D341Med (cell line): ENCODE data around the gene ZNF469.
"Not testable (repeated sequence)": the region's sequence is repeated elsewhere in the genome, so short reads cannot be mapped to it uniquely, and the experiment has no call there.

Source experiments
- DNase-seq: peaks from one replicate; pipeline ENCODE4 v3.0.0; 2012; ENCODE audit warnings: low spot score

Gene ZNF469

DNA sequence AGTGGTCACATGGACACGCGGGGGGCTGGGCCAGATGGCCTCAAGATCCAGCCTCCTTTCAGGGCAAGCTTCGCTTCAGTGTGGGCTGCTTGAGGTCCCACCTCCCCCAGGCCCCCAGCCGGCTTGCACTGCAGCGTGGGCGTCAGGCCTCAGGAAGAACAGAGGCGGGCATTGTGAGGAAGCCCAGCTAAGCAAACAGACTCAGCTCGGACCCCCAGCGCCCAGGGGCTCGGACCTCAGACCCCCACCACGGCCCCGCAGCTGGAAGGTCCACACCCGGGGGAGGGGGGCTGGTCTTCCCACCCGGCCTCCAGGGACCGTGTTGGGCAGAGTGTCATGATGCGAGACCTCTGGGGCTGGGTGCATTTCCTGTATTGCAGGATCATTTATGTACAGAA is 24.7 kb upstream of the ZNF469 start:
- no peak for DNase-seq

DNA sequence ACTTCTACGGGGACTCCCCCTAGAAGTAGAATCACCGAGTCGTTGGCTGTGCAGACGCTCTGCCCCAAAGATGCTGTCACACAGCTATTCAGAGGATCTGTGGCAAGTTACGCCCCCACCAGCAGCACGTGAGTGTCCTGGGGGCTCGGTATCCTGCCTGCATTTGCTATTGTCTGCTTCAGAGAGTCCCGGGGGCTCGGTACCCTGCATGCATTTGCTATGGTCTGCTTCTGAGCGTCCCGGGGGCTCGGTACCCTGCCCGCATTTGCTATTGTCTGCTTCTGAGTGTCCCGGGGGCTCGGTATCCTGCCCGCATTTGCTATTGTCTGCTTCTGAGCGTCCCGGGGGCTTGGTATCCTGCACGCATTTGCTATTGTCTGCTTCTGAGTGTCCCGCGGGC is 23.8 kb upstream of the ZNF469 start:
- no peak for DNase-seq

DNA sequence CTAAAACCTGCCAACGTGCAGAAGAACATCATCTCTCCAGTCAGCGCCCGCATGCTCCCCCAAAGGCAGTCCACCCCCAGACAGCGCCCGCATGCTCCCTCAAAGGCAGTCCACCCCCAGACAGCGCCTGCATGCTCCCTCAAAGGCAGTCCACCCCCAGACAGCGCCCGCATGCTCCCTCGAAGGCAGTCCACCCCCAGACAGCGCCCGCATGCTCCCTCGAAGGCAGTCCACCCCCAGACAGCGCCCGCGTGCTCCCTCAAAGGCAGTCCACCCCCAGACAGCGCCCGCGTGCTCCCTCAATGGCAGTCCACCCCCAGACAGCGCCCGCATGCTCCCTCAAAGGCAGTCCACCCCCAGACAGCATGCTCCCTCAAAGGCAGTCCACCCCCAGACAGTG is 22.4 kb upstream of the ZNF469 start:
- DNase-seq: not testable (repeated sequence)

DNA sequence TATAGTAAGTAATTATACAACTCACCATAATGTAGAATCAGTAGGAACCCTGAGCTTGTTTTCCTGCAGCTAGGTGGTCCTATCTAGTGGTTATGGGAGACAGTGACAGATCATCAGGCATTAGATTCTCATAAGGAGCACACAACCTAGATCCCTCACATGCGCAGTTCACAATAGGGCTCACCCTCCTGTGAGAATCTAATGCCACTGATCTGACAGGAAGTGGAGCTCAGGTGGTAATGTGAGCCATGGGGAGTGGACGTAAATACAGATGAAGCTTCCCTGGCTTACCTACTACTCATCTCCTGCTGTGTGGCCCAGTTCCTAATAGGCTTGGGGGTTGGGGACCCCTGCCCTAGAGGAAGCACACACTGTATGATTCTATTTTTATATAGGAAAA is 21.8 kb upstream of the ZNF469 start:
- no peak for DNase-seq

DNA sequence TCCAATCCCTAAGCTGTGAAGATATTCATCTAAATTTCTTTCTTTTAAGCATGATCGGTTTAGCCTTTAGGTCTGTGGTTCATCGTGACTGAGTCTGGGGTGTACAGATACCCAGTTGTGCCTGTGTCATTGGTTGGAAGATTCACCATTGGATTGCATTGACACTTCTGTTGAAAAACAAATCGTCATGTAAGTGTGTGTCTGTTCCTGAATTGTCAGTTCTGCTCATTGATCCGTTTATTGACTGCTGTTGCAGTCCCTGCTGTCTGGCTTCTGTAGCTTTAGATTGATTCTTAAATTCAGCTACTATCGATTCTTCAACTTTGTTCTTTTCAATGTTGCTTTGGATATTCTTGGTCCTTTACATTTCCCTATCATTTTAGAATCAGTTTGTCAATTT is 21.0 kb upstream of the ZNF469 start:
- DNase-seq: no peak

DNA sequence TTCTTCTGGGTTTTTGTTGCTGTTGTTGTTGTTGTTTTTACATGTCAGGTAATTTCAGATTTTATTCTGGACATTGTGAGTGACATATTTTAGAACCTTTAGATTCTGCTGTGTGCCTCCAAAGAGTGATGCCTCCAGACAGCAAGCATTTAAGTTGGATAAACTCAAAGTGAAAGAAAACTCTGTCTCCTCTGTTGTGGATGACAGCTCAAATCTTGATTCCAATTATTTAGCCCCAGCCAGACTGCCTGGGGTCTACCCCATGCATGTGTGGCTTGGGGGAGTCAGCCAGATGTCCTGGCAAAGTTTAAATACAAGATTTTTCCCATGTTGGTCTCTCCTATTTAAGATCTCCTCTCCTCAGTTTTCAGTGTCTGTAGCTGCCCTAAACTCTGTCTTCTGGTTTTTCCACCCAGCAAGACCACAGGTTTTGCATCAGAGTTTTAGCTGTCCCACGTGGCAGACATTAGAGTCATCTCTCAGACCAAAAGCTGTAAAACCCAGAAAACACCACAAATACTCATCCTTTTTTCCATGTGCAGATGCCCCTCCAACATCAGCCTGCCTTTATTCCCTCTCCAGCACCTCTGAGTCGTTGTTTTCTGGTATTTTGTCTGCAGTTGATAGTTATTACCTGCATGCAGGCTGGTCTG is 19.4 kb upstream of the ZNF469 start:
- no peak for DNase-seq

DNA sequence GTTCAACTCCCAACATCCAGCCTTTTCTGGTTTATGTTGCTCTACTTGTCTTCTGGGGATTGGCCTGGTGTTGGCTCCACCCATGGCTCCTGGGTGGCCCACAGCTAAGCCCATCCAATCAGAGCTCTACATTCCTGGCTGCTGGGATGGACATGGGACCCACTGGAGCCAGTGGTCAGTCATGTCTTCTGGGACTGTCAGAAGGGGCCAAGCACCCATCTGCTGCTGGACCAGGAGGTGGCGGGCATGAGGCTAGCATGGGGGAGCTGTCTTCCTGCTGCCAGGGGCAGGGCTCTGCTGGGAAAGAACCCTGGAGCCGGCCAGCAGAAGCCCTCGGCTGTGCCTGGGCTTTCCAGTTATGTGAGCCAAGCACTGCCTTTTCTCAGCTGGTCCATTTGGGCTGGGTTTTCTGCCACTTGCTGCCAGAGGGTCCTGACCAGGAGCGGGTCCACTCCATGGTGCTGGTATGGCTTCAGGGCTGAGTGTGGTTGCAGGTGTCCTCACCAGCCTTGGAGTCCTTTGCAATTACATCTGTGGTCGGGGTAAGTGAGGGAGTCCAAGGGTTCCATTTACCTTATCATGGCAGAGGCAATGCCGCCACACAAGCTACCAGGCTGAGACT is 17.4 kb upstream of the ZNF469 start:
- DNase-seq: no peak

DNA sequence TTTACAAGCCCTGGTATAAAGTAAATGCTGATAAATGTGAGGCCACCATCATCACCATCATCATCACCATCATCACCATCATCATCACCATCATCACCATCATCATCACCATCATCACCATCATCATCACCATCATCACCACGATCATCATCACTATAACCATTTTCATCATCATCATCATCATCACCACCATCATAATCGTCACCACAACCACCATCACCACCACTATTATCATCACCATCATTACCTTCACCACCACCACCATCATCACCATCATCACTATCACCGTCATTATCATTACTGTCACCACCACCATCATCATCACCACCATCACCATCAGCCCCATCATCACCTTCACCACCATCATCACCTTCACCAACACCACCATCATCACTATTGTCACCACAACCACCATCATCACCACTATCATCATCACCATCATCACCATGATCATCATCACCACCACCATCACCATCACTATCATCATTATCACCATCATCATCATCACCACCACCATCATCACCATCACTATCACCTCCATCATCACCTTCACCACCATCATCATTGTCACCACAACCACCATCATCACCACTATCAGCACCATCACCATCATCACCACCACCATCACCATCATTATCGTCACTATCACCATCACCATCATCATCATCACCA is 16.6 kb upstream of the ZNF469 start:
- DNase-seq: no peak

DNA sequence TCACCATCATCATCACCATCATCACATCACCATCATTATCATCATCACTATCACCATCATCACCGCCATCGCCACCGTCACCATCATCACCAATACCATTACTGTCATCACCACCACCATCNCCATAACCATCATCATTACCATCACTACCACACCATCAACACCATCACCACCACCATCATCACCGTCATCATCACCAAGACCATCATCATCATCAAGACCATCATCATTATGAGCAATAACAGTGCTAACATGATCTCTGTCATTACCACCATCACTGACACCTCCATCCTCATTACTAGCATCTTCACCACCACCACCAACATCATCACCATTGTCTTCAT is 16.1 kb upstream of the ZNF469 start:
- no peak for DNase-seq

DNA sequence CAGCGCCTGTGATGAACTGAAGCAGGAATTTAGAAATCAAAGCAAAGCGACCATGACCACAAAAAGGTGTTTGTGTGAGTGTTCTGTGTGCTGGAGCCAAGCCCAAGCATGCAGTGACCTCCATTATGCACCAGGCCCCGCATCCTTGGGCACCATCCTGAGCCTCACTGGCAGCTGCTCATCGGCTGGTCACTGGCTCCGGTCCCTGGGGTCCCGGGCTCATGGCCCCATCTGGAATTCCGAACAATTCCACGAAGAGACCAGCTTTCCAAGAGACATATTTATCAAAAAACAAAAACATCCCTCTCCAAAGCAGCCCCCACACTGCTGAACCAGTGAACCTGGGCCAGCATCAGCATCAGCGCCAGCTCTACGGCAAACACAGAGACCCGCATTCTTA is 15.2 kb upstream of the ZNF469 start:
- DNase-seq: no peak

DNA sequence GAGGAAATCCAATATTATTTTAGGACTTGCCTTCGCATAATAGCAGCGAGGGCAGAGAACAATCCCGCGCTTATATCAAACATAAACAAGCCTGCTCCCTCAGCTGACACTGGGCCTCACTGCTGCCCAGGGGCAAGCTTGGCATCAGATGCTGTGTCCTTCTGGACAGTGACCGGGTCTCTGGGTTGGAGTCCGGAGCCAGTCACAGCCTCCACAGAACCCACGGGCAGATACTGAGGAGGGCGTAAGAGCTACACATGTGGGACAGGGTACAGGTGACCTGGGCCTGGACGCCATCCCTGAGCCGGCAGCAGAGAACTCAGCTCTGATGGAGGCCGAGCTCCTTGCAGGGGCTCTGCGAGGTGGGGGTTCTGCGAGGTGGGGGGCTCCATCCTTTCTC is 14.7 kb upstream of the ZNF469 start:
- DNase-seq: no peak

DNA sequence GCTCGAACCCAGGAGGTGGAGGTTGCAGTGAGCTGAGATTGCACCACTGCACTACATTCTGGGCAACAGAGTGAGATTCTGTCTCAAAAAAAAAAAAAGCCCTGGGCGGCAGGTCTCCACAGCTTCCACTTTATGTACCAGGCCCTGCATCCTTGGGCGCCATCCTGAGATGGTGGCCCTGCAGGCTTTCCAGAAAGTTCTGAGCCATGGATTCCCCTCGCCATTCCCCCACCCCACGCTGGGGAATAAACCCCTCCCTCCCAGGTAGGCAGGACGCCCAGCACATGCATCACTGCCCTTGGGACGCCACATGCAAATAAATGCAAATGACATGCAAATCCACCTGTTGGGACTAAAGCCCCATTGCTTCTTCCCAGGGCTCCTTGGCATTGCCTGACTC is 13.8 kb upstream of the ZNF469 start:
- no peak for DNase-seq

DNA sequence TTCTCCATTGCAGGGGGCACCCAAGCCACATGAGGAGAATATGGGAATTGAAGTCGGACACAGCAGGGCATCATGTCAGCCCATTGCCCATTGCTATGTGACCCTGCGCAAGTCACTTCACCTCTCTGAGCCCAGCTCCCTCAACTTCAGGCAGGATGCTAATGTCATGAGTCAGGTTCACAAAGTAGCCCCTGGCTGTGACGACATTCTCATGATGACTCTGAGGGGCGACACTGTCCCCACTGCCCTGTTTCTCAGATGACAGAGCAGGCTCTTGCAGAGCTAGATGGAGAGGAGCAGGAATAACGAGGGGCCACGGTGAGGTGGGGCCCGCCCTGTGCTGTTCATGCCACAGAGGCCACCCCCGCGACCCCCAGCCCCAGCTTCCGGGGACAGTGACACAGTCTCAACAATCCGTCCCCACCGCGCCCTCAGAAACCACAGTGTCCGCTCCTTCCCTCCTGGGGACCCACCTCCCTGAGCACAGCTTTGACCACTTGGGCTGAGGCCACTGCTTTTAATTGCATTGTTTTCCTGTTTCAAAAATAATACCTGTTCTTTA is 13.2 kb upstream of the ZNF469 start:
- DNase-seq: no peak

DNA sequence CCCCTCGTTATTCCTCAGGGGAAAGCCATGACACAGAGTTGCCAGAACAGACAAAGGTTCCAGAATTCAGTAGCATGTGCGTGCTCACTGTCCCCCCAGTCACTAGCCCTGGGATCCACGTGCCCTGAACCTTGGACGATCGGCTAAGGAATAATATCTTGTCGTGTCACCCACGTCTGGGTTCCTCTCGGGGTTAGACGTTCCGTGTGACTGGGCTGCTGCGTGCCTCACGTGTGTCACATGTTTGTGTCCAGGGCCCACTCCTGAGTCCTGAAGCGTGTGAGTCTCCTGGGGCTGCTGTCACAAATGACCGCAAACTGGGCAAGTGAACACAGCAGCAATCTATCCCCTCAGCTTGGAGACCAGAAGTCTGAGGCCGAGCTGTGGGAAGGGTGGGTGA is 12.4 kb upstream of the ZNF469 start:
- no peak for DNase-seq

DNA sequence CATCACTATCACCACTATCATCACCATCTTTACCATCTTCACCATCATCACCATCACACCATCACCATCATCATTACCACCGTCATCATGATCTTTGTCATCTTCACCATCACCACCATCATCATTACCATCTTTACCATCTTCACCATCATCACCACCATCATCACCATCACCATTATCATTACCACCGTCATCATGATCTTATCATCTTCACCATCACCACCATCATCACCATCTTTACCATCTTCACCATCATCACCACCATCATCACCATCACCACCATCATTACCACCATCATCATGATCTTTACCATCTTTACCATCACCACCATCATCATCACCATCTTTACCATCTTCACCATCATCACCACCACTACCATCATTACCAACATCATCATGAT is 10.2 kb upstream of the ZNF469 start:
- no peak for DNase-seq

DNA sequence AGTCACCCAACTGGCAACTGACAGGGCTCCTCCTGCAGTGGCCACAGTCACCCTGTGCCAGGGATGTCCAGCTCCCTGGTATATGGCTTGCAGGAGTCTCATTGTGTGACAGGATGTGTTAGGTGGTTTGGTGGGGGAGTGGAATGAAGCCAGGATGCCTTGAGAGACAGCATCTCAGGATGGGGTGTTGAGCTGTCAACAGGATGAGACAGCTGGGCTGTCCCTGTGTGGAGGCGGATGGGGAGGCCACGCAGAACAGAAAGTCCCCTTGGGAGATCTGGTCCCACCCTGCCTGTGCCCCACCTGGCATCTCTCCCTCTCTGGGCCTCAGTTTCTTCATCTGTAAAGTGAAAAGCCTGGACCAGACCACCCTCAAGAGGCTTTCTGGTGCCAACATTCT is 9.5 kb upstream of the ZNF469 start:
- DNase-seq: no peak

DNA sequence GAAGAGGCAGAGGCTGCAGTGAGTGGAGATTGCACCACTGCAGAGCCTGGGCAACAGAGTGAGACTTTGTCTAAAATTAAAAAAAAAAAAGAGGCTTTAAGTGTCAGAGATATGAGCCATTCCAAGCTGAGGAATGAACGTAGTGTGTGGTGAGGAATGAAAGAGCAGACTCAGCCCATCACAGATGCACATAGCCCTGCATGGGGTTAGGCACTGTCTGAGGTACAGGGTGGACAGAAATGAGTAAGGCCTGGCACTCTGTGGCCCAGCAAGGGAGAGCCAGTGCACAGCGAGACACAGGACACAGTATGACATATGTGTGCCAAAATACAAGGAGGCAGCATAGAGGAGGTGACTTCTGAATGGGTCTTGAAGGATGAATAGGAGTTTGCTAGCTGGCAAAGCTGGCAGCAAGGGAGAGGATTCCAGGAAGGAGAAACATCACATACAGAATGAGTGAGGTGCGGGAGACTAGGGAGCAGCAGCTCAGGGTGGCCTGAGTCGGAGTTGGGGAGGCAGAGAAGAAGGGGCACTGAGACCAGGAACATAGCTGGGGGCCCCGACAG is 8.7 kb upstream of the ZNF469 start:
- DNase-seq: no peak

DNA sequence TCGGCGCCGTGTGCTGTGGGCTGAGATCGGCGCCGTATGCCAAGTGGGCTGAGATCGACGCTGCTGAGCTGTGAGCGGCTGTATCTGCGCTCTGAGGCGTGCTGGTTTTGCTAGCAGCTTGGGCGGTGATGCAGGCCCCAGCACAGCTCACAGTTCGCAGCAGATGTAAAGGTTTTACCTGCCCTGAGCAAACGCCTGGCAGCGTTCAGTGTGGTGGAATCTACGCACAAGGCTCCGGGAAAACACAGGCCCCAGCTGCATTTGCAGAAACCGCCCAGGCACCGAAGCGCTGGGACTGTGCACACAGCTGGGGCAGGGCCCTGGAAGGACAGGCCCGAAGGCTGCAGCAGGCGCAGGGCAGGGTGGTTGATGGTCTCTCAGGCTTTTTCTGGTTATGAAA is 8.0 kb upstream of the ZNF469 start:
- DNase-seq: no peak

DNA sequence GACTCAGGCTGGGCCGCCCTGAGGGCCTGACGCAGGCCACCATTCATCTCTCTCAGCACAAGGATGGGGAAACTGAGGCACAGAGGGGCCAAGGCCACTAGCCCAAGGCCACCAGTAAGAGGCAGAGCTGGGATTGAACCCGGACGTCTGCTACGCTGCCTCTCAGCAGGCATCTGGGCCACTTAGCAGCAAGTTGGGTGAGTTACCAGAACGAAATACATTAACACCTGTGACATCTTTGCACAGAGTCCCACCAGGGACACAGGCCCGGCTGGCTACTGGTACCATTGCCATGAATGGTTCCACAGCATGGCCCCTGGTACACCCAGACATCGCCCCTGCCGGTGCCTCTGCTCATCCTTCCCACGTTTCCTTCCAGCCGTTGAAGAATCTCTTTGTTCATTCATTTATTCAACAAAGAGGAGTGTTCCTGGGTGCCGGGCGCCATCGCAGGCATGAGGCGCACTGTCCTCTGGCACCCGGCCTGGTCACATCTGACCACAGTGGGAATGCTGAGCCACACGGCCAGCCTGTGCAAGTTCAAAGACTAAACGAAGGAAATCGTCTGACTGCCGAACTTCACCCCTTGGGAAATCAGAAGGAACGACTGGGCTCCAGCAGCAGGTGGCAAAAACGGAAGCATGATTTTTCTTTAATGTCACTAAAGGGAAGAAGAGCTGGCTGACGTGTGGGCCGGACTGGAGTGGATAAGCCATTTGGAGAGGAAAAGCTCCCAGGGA is 7.4 kb upstream of the ZNF469 start:
- DNase-seq: no peak

DNA sequence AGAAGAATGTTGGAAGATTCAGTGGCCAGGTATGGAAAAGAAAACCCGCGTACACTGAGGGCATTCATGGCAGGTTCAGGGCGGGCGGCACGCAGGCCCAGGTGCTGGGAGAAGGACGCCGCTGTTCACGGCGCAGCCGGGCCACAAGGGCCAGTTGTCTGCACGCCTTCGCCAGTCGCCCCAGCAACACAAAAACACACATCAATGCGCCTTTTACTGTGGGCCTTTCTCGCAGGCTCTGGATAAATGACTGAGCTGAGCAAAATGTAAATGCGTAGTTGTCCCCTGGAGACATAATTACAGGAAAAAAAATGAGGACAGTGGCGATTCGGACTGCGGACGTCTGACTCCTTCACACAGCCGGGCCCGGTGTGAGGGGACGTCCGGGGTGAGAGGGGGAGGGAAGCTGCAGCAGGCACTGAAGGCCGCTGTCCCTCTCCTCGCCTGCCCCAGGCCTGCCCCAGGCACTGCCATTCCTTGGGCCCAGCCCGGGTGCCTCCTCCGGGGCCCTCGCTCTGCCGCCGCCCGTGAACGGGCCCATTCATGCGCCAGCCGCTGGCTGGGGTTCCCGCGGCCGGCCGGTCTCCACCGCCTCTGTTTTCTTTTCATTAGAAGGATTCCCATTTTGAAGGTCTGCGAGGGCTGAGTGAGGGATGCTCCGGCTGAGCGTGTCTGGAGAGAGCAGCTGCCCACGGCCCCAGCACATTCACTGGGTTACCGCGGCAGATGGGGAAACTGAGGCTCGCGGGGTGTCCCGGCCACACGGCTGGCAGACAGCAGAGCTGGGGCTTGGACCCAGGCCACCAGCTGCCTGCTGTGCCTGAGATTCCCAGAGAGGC is 6.5 kb upstream of the ZNF469 start:
- no peak for DNase-seq

DNA sequence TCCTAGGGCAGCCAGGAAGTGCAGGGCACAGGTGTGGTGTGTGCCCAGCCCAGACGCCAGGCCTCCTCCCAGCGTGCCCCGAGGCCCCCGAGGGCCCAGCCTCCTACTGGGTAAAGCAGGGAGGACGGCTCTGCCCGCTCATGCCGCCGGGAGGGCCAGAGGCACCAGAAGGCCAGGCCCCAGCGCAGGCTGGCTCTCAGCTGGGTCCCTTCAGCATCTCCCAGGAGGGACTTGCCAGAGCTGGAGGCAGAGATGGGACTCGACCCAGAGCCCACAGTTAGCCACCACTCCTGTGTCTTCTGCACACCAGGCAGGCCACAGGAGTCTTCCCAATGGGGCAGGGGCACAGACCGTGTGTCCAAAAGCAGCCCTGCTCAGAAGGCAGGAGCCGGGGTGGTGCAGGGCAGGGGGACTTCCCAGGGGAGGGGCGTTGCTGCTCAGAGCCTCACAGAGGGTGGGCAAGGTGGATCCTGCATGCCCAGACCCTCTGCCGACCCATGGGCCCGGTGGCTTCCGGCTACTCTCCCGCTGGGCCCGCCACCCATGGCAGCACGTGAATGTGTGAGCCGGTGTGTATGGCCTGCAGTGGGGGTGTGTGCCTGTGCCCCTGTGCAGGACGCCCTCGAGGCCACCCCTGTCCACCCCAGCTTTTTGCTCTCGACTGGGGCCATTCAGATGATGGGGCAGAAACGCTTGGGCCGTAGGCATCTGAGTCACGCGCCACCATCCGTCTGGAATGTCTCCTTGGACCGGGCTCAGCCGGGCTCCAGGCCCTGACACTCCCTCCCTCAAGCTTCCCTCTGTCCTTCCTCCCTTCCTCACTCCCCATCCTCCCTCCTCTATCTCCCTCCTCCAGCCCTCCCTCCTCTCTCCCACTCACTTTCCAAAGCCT is 5.7 kb upstream of the ZNF469 start:
- DNase-seq: no peak
